Peyer's patch (tissue), 4 donors: ENCODE data around the gene CDK1. TPM values are rescaled to one million over a fixed set of nuclear protein-coding genes. Genes with fewer than 3 reads are reported as not detected.
"Not testable (repeated sequence)": the region's sequence is repeated elsewhere in the genome, so short reads cannot be mapped to it uniquely, and the experiment has no call there.

Experiments
- DNase-seq, 3 donors: peaks; one replicate each; pipeline ENCODE4 v3.0.0-alpha.2; 2017 to 2019
- H3K27ac ChIP-seq, 4 donors: fragments of 200-600 bp; sonication (generic); one replicate each; pipeline ENCODE4 v1.5.1; 2016 to 2019
- H3K27me3 ChIP-seq, 2 donors: fragments of 200-600 bp; sonication (generic); one replicate each; pipeline ENCODE4 v1.5.1; 2019
- H3K36me3 ChIP-seq, 3 donors: fragments of 200-600 bp; sonication (generic); one replicate each; pipeline ENCODE4 v1.5.1; 2016 to 2019
- H3K4me1 ChIP-seq, 4 donors: fragments of 200-600 bp; sonication (generic); one replicate each; pipeline ENCODE4 v1.5.1; 2016 to 2019
- H3K4me3 ChIP-seq, 4 donors: fragments of 200-600 bp; sonication (generic); 1 replicate in 3 of 4; 2 replicates in 1 of 4; pipeline ENCODE4 v1.5.1; 2016 to 2019; ENCODE audit warnings: mild to moderate bottlenecking in 1 of 4
- H3K9me3 ChIP-seq, 4 donors: fragments of 200-600 bp; sonication (generic); one replicate each; pipeline ENCODE4 v1.5.1; 2016 to 2019; ENCODE audit warnings: mild to moderate bottlenecking in 1 of 4
- POLR2A ChIP-seq, 2 donors: fragments of 450-650 bp; IDR thresholded peaks; one replicate each; pipeline ENCODE4 v1.5.1; 2017; ENCODE audit warnings: antibody characterized with exemption in 2 of 2, mild to moderate bottlenecking in 2 of 2, moderate library complexity in 2 of 2
- total RNA-seq, 4 donors: library from RNA; depleted of rRNA; stranded (reverse); fragments of >200 nt; gene quantifications; one replicate each; pipeline ENCODE4 v1.1.0, GENCODE V29; 2016
- TF ChIP-seq, protein P1 (sequence below), 6 experiments: fragments of 450-650 bp in 4 of 6; fragments of 200-600 bp in 2 of 6; sonication (generic) in 1 of 6; IDR thresholded peaks; one replicate each; pipeline ENCODE4 v1.5.1; 2017 to 2019; ENCODE audit warnings: antibody characterized with exemption in 6 of 6, mild to moderate bottlenecking in 3 of 6, moderate library complexity in 1 of 6

CDK1 gene
- total RNA-seq, 4 donors from 2014 or later, result 3.2 to 19.8 (median 8.4) TPM

DNA sequence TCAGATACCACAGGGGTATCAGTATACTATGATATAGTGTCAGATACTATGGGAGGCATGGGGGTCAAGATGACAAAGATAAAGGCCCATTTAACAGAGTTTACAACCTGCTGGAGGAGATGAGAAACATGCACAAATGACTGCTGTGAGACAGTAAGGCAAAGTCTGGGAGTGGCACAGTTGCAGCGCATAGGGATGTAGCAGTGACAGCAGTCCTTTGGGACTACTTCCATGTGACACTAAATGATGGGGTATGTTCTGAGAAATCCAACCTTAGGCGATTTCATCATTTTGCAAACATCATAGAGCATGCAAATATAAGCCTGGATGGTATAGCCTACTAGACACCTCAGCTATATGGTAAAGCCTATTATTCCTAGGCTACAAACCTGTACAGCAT, 56.8 kb downstream of the CDK1 start:
- Histone ChIP-seq H3K27me3 (no peaks in the 10 kb centered on the region), H3K36me3 (no peaks in the 10 kb centered on the region), H3K27ac (no peak overlapping the region), H3K9me3 (no peaks in the 10 kb centered on the region), H3K4me3 (no peak overlapping the region), H3K4me1 (no peaks in the 10 kb centered on the region)
- no peak for DNase-seq
- TF ChIP-seq, protein P1, sequence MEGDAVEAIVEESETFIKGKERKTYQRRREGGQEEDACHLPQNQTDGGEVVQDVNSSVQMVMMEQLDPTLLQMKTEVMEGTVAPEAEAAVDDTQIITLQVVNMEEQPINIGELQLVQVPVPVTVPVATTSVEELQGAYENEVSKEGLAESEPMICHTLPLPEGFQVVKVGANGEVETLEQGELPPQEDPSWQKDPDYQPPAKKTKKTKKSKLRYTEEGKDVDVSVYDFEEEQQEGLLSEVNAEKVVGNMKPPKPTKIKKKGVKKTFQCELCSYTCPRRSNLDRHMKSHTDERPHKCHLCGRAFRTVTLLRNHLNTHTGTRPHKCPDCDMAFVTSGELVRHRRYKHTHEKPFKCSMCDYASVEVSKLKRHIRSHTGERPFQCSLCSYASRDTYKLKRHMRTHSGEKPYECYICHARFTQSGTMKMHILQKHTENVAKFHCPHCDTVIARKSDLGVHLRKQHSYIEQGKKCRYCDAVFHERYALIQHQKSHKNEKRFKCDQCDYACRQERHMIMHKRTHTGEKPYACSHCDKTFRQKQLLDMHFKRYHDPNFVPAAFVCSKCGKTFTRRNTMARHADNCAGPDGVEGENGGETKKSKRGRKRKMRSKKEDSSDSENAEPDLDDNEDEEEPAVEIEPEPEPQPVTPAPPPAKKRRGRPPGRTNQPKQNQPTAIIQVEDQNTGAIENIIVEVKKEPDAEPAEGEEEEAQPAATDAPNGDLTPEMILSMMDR (IDR thresholded peaks at IDR 0.05), result no peak
- no peak for TF ChIP-seq POLR2A (IDR thresholded peaks at IDR 0.05)

DNA sequence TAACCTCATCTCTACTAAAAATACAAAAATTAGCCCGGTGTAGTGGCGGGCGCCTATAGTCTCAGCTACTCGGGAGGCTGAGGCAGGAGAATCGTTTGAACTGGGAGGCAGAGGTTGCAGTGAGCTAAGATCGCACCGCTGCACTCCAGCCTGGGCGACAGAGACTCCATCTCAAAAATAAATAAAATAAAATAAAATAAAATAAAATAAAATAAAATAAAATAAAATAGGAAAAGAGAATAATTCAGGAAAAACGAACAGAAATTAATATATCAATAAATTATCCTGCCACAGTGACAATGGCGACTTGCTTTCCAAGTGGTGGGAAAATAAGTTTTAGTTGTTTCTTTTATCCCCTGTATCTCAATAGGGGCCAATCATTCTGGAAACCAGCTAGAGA, 62.9 kb downstream of the CDK1 start:
- not testable (repeated sequence) for H3K27ac ChIP-seq, H3K36me3 ChIP-seq, H3K27me3 ChIP-seq, DNase-seq, H3K4me1 ChIP-seq, H3K4me3 ChIP-seq, H3K9me3 ChIP-seq

DNA sequence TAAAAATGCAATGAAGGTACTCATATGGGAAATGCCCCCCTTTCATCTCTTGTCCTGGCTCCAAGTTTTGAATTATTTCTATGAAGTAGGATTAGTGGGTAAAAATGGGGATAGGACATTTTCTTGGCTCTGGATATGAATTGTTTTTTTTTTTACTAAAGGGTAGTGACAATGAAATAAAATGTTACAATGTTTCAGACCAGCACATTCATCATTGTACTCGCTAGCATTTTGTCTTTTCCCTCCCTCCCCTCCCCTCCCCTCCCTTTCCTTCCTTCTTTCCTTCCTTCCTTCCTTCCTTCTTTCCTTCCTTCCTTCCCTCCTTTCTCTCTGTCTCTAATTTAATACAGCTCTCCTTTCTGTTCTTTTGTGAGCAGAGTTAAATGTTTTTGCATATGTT, 64.4 kb downstream of the CDK1 start:
- no peaks in the 10 kb centered on the region for H3K9me3 ChIP-seq
- H3K4me1 ChIP-seq, result no peaks in the 10 kb centered on the region
- TF ChIP-seq POLR2A (IDR thresholded peaks at IDR 0.05), result no peak
- TF ChIP-seq, protein P1 (IDR thresholded peaks at IDR 0.05), result no peak
- DNase-seq, result no peak
- H3K4me3 ChIP-seq, result no peak overlapping the region
- H3K36me3 ChIP-seq, result no peaks in the 10 kb centered on the region
- H3K27me3 ChIP-seq, result no peaks in the 10 kb centered on the region
- no peak overlapping the region for H3K27ac ChIP-seq

Other genes with a start within 250 kb of the CDK1 start
- gene RHOBTB1, start 165.7 kb downstream of the CDK1 start, total RNA-seq, result 10 to 100 TPM in 3 of 4 donors, 1 to 10 TPM in 1; 5.1 to 15.7 (median 12.6) TPM